ENCODE measurements around the gene ID3.

ID3 gene

DNA sequence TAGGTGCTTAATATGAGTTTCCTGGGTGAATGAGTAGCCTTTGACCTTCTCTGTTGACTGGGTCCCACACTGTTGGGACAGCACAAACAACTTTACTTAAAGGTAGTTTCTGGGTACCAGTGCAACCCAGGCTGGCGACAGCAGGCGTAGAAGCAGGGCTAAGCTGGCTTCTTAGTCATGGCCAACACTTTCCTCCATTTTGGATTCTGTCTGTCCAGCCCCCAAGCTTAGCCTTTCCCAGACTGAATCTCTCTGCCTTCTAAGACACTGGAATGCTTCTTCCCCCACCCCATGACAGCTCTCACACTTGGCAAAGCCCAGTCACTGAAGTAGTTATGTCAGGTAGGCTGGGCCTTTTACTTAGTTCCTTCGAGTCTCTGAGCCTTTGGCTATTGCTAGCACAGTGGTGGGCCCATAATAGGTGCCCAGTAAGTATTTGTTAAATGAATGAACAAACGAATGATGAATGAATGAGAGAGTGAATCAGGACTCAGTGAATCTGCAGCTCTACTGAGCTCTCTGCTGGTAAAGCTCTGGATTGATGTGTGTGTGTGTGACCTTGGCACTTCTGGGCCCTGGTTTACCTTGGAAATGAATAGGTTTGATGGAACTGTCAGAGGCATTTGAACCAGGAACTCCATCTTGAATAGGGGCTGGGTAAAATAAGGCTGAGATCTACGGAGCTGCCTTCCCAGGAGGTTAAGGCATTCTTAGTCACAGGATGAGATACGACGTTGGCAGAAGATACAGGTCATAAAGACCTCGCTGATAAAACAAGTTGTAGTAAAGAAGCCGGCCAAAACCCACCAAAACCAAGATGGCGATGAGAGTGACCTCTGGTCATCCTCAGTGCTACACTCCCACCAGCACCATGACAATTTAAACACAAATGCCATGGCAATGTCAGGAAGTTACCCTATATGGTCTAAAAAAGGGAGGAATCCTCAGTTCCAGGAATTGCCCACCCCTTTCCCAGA is 37.4 kb upstream of the ID3 start:
- DNase-seq (ENCODE audit: low read depth, low spot score) = no peak
- H3K4me1 ChIP-seq (ENCODE audit: control insufficient read depth, insufficient read depth, low read length) = peaks cover 13% of the 10 kb centered on the region; the same call in 1 of the 2 replicates

DNA sequence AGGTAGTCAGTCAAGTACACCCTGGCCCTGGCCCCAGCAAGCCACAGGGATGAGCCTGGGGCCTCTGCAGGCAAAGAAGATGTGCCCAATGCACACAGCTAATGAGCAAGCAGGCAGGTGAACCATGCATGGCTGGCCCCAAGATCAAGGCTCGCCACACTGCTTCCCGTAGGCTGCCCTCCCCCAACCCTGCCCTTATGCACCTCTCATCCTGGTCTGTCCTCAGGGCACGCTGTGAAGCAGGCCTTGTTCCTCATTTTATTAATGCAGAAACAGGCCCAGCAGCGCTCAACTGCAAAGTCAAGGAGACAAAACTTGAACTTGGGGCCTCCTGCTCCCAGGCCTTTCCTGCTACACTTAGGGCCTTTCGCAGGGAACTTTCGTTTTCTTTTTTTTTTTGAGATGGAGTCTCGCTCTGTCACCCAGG is 35.6 kb upstream of the ID3 start:
- Histone ChIP-seq H3K36me3 (ENCODE audit: control insufficient read depth, insufficient read depth, low read length) (no peaks in the 10 kb centered on the region), H3K4me1 (ENCODE audit: control insufficient read depth, insufficient read depth, low read length) (peaks cover 12% of the 10 kb centered on the region; the same call in 1 of the 2 replicates), H3K27me3 (ENCODE audit: control insufficient read depth, insufficient read depth, low read length) (no peaks in the 10 kb centered on the region), H3K4me3 (ENCODE audit: low read length) (no peak overlapping the region), H3K27ac (ENCODE audit: low read length) (no peak overlapping the region), H3K9me3 (ENCODE audit: control insufficient read depth, insufficient read depth, low read length) (no peaks in the 10 kb centered on the region)
- DNase-seq (ENCODE audit: low read depth, low spot score) = no peak
- no CpG with 5 or more reads among the region's 7 CpGs for WGBS (ENCODE audit: insufficient coverage, insufficient read length)

More for the DNA sequence above, 37.4 kb upstream of the ID3 start:
- Histone ChIP-seq H3K4me3 (ENCODE audit: low read length) (no peak overlapping the region), H3K36me3 (ENCODE audit: control insufficient read depth, insufficient read depth, low read length) (no peaks in the 10 kb centered on the region), H3K9me3 (ENCODE audit: control insufficient read depth, insufficient read depth, low read length) (no peaks in the 10 kb centered on the region), H3K27me3 (ENCODE audit: control insufficient read depth, insufficient read depth, low read length) (no peaks in the 10 kb centered on the region), H3K27ac (ENCODE audit: low read length) (no peak overlapping the region)
- no CpG with 5 or more reads among the region's 10 CpGs for WGBS (ENCODE audit: insufficient coverage, insufficient read length)

DNA sequence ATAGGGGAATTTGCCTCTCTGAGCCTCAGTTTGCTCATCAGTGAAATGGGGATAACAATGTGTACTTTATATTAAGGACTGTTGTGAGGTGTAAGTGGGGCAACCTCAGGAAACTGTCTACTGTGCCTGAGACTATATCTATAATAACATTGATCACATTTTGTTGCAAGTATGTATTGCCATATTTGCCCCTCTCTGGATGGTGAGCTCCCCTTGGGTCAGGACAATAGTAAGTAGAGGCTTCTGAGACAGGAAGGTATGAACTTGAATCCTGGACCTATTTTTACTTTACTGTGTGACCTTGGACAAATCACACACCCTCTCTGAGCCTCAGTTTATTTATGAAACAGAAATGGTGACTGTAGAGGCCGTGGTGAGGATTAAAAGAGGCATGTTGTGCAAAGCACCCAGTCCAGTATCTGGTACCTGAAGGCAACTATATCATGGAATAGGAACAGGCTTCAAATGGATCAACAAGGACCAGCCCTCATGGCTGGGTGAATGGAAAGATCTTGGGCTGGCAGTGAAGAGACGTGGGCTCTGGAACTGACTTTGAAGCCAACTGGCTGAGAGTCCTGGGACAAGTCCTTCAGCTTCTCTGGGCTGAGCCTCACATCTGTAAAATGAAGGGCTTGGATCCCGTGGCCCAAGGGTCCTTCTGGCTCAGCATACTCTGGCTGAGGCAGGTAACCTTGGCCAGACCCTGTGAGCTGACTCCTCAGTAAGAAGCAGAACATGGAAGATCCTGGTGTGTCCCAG is 35.0 kb upstream of the ID3 start:
- WGBS (ENCODE audit: insufficient coverage, insufficient read length) = no CpG with 5 or more reads among the region's 3 CpGs
- Histone ChIP-seq H3K27me3 (ENCODE audit: control insufficient read depth, insufficient read depth, low read length) (no peaks in the 10 kb centered on the region), H3K4me1 (ENCODE audit: control insufficient read depth, insufficient read depth, low read length) (peaks cover 12% of the 10 kb centered on the region; the same call in 1 of the 2 replicates), H3K36me3 (ENCODE audit: control insufficient read depth, insufficient read depth, low read length) (no peaks in the 10 kb centered on the region), H3K4me3 (ENCODE audit: low read length) (no peak overlapping the region), H3K9me3 (ENCODE audit: control insufficient read depth, insufficient read depth, low read length) (no peaks in the 10 kb centered on the region), H3K27ac (ENCODE audit: low read length) (no peak overlapping the region)
- DNase-seq (ENCODE audit: low read depth, low spot score) = no peak

DNA sequence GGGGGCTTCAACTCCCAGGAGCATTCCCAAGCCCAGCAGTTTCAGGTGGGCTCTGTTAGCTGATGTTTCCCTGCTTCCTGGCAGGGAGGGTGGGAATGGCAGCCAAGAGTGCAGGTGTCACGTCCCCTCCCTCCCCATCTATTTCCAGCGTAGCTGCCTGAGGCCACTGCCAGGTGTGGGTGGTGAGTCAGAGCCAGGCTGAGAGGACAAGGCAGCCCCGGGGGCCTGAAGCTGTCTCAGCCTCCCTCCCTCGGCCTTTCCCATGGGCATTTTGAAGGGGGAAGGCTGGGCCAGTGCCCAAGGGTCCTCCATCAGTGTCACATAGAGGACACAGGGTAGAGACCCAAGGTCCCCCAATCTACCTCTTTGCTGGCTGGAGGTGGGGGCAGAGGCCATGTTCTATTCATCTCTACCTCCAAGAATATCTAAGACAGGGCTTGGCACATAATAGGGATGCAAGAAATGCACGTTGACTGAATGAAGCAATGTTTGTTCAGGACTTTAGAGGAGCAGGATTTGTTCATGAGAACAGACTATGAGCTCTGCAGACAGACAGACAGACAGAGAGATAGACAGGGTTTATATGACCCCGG is 34.4 kb upstream of the ID3 start:
- no peaks in the 10 kb centered on the region for H3K36me3 ChIP-seq (ENCODE audit: control insufficient read depth, insufficient read depth, low read length)
- H3K9me3 ChIP-seq (ENCODE audit: control insufficient read depth, insufficient read depth, low read length) = no peaks in the 10 kb centered on the region
- H3K27me3 ChIP-seq (ENCODE audit: control insufficient read depth, insufficient read depth, low read length) = no peaks in the 10 kb centered on the region
- no CpG with 5 or more reads among the region's 6 CpGs for WGBS (ENCODE audit: insufficient coverage, insufficient read length)
- no peak overlapping the region for H3K4me3 ChIP-seq (ENCODE audit: low read length)
- H3K4me1 ChIP-seq (ENCODE audit: control insufficient read depth, insufficient read depth, low read length) = peaks cover 11% of the 10 kb centered on the region; the same call in 1 of the 2 replicates
- no peak overlapping the region for H3K27ac ChIP-seq (ENCODE audit: low read length)
- DNase-seq (ENCODE audit: low read depth, low spot score) = no peak

DNA sequence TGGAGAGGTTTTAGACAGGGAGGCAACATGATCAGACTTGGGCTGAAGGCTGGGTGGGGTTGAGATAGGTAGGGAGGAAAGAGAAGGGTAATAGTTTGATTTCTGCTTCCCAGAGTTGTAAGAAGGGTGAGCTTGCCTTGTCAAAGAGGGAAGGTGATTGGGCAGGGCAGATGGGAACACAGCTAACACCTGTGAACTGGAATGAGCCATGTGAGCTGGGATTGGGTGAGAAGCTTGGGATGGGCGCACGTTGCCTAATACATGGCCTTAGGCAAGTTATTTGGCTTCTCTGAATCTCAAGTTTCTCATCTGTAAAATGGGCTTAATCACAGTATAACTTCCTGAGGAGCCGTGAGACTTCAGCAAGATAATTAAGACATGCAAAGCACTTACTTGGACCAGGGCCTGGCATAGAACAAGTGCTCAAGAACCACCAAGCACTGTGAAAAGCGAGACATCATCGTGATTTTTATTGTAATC is 33.8 kb upstream of the ID3 start:
- Histone ChIP-seq H3K4me3 (ENCODE audit: low read length) (no peak overlapping the region), H3K36me3 (ENCODE audit: control insufficient read depth, insufficient read depth, low read length) (no peaks in the 10 kb centered on the region), H3K27me3 (ENCODE audit: control insufficient read depth, insufficient read depth, low read length) (no peaks in the 10 kb centered on the region), H3K27ac (ENCODE audit: low read length) (no peak overlapping the region), H3K9me3 (ENCODE audit: control insufficient read depth, insufficient read depth, low read length) (no peaks in the 10 kb centered on the region), H3K4me1 (ENCODE audit: control insufficient read depth, insufficient read depth, low read length) (peaks cover 11% of the 10 kb centered on the region; the same call in 1 of the 2 replicates)
- DNase-seq (ENCODE audit: low read depth, low spot score) = no peak
- no CpG with 5 or more reads among the region's 5 CpGs for WGBS (ENCODE audit: insufficient coverage, insufficient read length)

DNA sequence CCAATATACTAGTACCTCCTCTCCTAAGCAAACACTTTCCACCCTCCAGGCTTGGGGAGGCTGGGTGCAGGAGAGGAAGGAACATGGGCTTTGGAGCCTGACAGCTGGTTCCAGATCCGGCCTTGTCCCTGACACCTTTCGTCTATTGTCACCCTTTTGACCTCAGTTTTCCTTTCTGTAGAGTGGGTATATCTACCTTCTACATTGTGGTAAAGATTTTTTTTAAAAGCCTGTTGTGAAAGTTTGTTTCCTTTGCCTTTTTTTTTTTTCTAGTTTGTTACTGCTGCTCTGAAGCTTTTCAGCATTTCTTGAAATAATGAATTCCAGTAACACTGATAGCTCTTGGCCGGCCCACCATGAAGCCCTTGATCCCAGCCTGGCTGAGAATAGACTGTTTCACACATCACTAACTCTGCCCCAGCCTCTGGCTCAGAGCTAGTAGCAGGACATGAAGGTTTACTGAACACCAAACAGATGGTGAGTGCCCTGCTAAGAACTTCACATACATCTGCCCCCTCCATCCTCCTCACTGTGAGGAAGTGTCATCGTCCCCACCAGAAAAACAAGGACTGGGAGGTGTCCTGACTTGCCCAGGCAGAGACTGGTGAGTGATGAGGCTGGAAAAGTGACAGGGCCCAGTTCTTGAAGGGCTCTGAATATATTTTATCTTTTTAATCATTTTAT is 33.0 kb upstream of the ID3 start:
- no peak for DNase-seq (ENCODE audit: low read depth, low spot score)
- WGBS (ENCODE audit: insufficient coverage, insufficient read length) = no CpG with 5 or more reads among the region's 4 CpGs
- Histone ChIP-seq H3K4me3 (ENCODE audit: low read length) (no peak overlapping the region), H3K36me3 (ENCODE audit: control insufficient read depth, insufficient read depth, low read length) (no peaks in the 10 kb centered on the region), H3K27me3 (ENCODE audit: control insufficient read depth, insufficient read depth, low read length) (no peaks in the 10 kb centered on the region), H3K9me3 (ENCODE audit: control insufficient read depth, insufficient read depth, low read length) (no peaks in the 10 kb centered on the region), H3K4me1 (ENCODE audit: control insufficient read depth, insufficient read depth, low read length) (peaks cover 8% of the 10 kb centered on the region; the same call in 1 of the 2 replicates), H3K27ac (ENCODE audit: low read length) (no peak overlapping the region)

DNA sequence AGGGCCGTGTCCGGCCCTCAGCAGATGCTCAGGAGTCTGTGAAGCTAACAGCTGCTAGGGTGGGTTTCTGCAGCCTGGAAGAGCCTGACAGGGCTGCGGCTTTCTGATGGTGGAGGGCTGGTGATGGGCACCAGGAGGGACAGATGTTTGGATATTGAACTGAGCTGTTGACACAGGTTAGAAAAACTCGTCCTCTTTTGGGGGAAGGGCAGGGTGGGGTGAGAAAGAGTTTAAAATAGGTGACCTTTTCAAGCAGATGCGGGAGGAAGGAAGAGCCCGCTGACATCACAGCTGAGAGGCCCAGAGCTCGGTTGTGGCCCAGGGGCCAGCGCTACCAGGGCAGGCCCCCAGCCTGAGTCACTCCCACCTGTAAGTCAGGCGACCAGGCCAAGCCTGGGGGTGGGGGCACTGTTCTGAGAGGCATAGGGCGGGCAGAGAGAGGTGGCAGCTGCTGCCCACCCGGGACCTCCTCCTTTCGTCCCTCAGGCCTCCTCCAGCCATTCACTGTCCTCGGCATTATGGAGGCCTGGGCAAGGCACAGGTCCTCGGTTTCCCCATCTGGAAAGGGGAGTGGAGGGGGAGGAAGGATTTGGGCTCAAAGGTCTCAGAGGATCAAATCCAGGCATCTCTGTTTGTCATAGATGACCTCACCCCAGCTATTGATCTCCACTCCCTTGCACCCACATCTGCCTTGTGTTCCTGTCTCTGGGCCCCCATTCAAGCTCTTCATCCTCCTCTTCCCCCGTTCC is 32.3 kb upstream of the ID3 start:
- no peaks in the 10 kb centered on the region for H3K27me3 ChIP-seq (ENCODE audit: control insufficient read depth, insufficient read depth, low read length)
- no peak for DNase-seq (ENCODE audit: low read depth, low spot score)
- H3K4me3 ChIP-seq (ENCODE audit: low read length) = no peak overlapping the region
- peaks cover 7% of the 10 kb centered on the region; the same call in 1 of the 2 replicates for H3K4me1 ChIP-seq (ENCODE audit: control insufficient read depth, insufficient read depth, low read length)
- H3K9me3 ChIP-seq (ENCODE audit: control insufficient read depth, insufficient read depth, low read length) = no peaks in the 10 kb centered on the region
- no peaks in the 10 kb centered on the region for H3K36me3 ChIP-seq (ENCODE audit: control insufficient read depth, insufficient read depth, low read length)
- H3K27ac ChIP-seq (ENCODE audit: low read length) = no peak overlapping the region
- WGBS (ENCODE audit: insufficient coverage, insufficient read length) = no CpG with 5 or more reads among the region's 15 CpGs

DNA sequence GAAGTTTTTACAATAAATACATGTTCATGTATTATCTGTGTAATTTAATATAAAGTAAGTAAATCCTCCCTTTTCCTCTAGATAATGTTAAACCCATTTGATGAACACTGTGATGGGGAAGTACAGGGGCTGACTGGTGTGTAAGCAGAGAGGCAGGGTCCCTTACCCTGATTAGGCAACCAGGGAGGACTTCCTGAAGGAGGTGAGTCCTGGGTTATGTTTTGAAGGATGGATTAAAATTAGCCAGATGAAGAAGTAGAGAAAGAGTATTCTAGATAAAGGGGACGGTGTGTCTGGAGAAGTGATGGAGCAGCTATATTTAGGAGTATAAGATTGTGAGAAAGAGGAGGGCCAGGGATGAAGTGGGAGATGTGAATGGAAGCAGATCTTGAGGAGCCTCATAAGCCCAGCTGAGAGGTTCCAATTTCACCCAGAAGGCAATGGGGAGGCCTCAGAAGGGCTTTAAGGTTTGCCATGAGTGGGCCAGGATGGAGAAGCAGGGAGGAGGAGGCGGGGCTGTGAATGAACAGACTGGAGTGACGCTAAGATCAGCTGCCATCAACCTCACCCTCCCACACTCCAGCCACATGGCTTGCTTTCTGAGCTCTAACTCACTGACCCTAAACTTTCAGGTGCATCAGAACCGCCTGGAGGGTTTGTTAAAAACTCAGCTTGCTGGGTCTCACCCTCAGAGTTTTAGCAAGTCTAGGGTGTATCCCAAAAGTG is 30.9 kb upstream of the ID3 start:
- no peak for DNase-seq (ENCODE audit: low read depth, low spot score)
- no peaks in the 10 kb centered on the region for H3K9me3 ChIP-seq (ENCODE audit: control insufficient read depth, insufficient read depth, low read length)
- H3K27me3 ChIP-seq (ENCODE audit: control insufficient read depth, insufficient read depth, low read length) = no peaks in the 10 kb centered on the region
- no peak overlapping the region for H3K4me3 ChIP-seq (ENCODE audit: low read length)
- no peaks in the 10 kb centered on the region for H3K36me3 ChIP-seq (ENCODE audit: control insufficient read depth, insufficient read depth, low read length)
- WGBS (ENCODE audit: insufficient coverage, insufficient read length) = 100% methylated on average over 1 of the region's 4 CpGs
- H3K4me1 ChIP-seq (ENCODE audit: control insufficient read depth, insufficient read depth, low read length) = peaks cover 7% of the 10 kb centered on the region; the same call in 1 of the 2 replicates
- no peak overlapping the region for H3K27ac ChIP-seq (ENCODE audit: low read length)

DNA sequence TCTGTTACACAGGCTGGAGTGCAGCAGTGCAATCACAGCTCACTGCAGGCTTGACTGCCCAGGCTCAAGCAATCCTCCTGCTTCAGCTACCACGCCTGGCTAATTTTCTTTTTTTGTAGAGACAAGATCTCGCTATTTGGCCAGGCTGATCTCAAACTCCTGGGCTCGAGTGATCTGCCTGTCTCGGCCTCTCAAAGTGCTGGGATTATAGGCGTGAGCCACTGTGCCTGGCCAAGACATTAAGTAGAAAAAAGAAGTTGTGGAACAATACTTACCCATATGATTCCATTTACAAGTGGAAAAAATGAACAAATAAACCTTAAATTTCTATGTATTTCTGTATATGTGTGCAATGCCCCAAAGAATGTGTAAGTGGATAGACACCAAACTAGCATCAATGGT is 30.3 kb upstream of the ID3 start:
- WGBS (ENCODE audit: insufficient coverage, insufficient read length) = no CpG with 5 or more reads among the region's 5 CpGs
- no peak overlapping the region for H3K27ac ChIP-seq (ENCODE audit: low read length)
- no peaks in the 10 kb centered on the region for H3K27me3 ChIP-seq (ENCODE audit: control insufficient read depth, insufficient read depth, low read length)
- 0 out of 2 replicates have a peak, but pooled peaks cover 3% of the 10 kb centered on the region for H3K4me1 ChIP-seq (ENCODE audit: control insufficient read depth, insufficient read depth, low read length)
- no peak overlapping the region for H3K4me3 ChIP-seq (ENCODE audit: low read length)
- H3K36me3 ChIP-seq (ENCODE audit: control insufficient read depth, insufficient read depth, low read length) = no peaks in the 10 kb centered on the region
- no peaks in the 10 kb centered on the region for H3K9me3 ChIP-seq (ENCODE audit: control insufficient read depth, insufficient read depth, low read length)
- DNase-seq (ENCODE audit: low read depth, low spot score) = no peak
